ENCODE data around the gene ARHGAP10. TPM values are rescaled to one million over a fixed set of nuclear protein-coding genes. Genes with fewer than 3 reads are reported as not detected.

ARHGAP10 gene
- total RNA-seq, 1 donor from 2014 or later = 4.6 TPM

DNA sequence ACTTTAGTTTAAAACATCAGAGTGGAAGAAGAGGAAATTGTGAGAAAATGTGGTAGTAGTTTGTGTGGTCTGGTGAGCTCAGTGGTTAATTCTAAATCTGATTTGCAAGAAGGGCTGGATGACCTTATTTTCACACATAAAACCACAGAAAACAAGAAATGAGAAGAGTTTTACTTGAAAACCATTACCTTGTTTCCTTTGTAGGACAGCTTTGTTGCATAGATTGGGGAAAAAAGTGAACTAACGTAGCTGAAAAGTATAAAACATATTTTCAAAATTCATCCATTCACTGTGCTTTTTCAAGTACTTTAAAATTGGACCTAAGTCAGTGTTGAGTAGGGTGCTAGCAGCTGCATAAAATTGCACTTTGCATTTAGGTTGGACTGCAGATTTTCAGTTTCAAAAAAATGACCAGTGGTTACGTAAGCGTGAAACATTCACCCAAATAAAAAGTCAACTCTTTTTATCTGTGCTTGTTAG is 211.3 kb downstream of the ARHGAP10 start:
- no peaks in the 10 kb centered on the region for H3K9me3 Mint-ChIP-seq (ENCODE audit: unreplicated experiment)
- H3K27ac Mint-ChIP-seq (ENCODE audit: unreplicated experiment) = no peak overlapping the region
- no peak for DNase-seq (ENCODE audit: low spot score)
- no peaks in the 10 kb centered on the region for H3K4me1 Mint-ChIP-seq (ENCODE audit: unreplicated experiment)
- H3K27me3 Mint-ChIP-seq (ENCODE audit: unreplicated experiment) = no peaks in the 10 kb centered on the region
- H3K36me3 Mint-ChIP-seq (ENCODE audit: low read depth, unreplicated experiment) = no peaks in the 10 kb centered on the region
- no peak overlapping the region for H3K4me3 Mint-ChIP-seq (ENCODE audit: unreplicated experiment)
- TF ChIP-seq, protein P1, sequence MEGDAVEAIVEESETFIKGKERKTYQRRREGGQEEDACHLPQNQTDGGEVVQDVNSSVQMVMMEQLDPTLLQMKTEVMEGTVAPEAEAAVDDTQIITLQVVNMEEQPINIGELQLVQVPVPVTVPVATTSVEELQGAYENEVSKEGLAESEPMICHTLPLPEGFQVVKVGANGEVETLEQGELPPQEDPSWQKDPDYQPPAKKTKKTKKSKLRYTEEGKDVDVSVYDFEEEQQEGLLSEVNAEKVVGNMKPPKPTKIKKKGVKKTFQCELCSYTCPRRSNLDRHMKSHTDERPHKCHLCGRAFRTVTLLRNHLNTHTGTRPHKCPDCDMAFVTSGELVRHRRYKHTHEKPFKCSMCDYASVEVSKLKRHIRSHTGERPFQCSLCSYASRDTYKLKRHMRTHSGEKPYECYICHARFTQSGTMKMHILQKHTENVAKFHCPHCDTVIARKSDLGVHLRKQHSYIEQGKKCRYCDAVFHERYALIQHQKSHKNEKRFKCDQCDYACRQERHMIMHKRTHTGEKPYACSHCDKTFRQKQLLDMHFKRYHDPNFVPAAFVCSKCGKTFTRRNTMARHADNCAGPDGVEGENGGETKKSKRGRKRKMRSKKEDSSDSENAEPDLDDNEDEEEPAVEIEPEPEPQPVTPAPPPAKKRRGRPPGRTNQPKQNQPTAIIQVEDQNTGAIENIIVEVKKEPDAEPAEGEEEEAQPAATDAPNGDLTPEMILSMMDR (IDR thresholded peaks at IDR 0.05; ENCODE audit: unreplicated experiment) = no peak

DNA sequence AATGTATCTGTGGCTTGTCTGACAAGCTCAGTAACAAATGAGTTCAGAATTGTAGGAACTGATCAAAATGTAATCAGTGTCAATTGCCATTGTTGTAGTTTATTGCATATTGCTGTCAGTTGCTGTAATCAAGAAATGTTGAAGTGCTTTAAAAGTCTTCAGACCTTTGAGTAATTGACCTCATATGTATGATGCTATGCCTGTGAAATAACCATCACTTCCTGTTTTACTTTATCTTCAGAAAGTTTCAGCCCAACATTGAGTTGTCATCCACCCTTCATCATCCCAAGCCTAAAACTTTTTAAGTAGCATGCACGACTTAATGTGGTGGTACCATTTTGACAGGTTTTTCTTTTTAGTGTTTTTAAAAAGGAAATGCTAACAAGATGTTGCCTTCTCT is 212.4 kb downstream of the ARHGAP10 start:
- Mint-ChIP-seq H3K9me3 (ENCODE audit: unreplicated experiment) (no peaks in the 10 kb centered on the region), H3K27me3 (ENCODE audit: unreplicated experiment) (no peaks in the 10 kb centered on the region), H3K4me1 (ENCODE audit: unreplicated experiment) (no peaks in the 10 kb centered on the region), H3K4me3 (ENCODE audit: unreplicated experiment) (no peak overlapping the region), H3K36me3 (ENCODE audit: low read depth, unreplicated experiment) (no peaks in the 10 kb centered on the region), H3K27ac (ENCODE audit: unreplicated experiment) (no peak overlapping the region)
- TF ChIP-seq, protein P1 (IDR thresholded peaks at IDR 0.05; ENCODE audit: unreplicated experiment) = no peak
- DNase-seq (ENCODE audit: low spot score) = no peak

DNA sequence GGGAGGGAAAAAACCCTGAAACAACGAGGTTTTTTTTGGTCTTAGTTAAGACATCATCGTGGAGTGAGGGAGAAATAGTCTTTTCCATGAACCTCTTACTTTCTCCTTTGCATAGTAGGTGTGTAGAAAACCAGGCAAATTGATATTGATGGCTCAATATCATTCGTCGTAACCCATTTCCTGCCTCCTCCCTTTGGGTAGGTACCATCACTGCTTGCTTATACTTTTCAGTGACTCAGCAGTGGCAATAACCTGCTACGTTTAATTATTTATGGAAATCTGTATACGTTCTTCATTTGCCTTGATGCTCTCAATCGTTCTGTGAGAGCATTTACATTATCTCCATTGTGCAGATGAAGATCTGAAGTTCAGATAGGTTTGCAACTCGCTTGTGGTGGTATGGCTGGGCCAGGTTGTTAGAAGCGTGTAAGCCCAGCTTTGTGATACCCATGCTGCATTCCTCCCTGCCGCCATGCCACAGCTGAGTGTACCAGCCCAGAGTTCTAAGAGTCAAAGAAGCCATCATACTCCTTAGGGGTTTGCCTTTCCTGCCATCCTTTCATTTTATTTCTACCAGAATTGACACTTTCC is 212.9 kb downstream of the ARHGAP10 start:
- Mint-ChIP-seq H3K4me3 (ENCODE audit: unreplicated experiment) (no peak overlapping the region), H3K4me1 (ENCODE audit: unreplicated experiment) (no peaks in the 10 kb centered on the region), H3K9me3 (ENCODE audit: unreplicated experiment) (no peaks in the 10 kb centered on the region), H3K36me3 (ENCODE audit: low read depth, unreplicated experiment) (no peaks in the 10 kb centered on the region), H3K27ac (ENCODE audit: unreplicated experiment) (no peak overlapping the region), H3K27me3 (ENCODE audit: unreplicated experiment) (no peaks in the 10 kb centered on the region)
- TF ChIP-seq, protein P1 (IDR thresholded peaks at IDR 0.05; ENCODE audit: unreplicated experiment) = no peak
- DNase-seq (ENCODE audit: low spot score) = no peak

DNA sequence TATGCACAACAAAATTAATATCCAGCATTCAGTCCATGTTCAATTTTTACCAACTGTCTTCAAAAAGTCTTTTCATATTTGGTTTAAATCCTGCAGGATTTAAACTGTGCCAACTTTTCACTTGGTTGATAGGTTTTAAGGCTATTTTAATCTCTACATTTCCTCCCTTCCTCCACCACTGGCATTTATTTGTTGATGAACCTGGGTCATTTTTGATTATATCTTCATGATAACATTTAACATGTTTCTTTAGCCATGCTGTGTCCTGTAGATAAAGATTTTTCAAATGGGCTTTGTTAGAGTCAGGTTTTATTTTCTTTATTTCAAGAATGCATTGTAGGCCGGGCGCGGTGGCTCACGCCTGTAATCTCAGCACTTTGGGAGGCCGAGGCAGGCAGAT is 216.4 kb downstream of the ARHGAP10 start:
- H3K27ac Mint-ChIP-seq (ENCODE audit: unreplicated experiment) = no peak overlapping the region

DNA sequence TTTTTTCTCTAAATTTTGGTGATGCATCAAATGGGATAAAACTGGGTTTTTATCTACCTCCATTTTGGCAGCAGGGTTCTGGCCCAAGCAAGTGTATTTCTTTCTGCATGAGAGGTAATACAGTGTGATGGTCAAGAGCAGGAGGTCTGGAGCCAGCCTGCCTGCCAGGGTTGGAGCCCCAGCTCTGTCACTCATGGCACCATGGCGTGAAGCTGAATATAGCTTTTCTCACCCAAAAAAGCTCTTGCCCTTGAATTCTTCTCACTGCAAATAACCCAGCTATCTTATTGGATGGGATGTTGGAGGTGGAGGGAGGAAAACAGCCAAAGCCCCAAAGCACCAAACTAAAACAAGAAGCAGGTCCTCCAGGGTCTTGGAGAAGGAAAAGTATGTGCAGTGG is 218.4 kb downstream of the ARHGAP10 start:
- no peak overlapping the region for H3K4me3 Mint-ChIP-seq (ENCODE audit: unreplicated experiment)
- H3K27ac Mint-ChIP-seq (ENCODE audit: unreplicated experiment) = no peak overlapping the region
- no peaks in the 10 kb centered on the region for H3K4me1 Mint-ChIP-seq (ENCODE audit: unreplicated experiment)
- peaks cover 2% of the 10 kb centered on the region for H3K27me3 Mint-ChIP-seq (ENCODE audit: unreplicated experiment)
- no peak for DNase-seq (ENCODE audit: low spot score)
- no peaks in the 10 kb centered on the region for H3K9me3 Mint-ChIP-seq (ENCODE audit: unreplicated experiment)
- no peaks in the 10 kb centered on the region for H3K36me3 Mint-ChIP-seq (ENCODE audit: low read depth, unreplicated experiment)
- TF ChIP-seq, protein P1 (IDR thresholded peaks at IDR 0.05; ENCODE audit: unreplicated experiment) = no peak

More for the DNA sequence above, 216.4 kb downstream of the ARHGAP10 start:
- TF ChIP-seq, protein P1 (IDR thresholded peaks at IDR 0.05; ENCODE audit: unreplicated experiment) = no peak
- no peaks in the 10 kb centered on the region for H3K4me1 Mint-ChIP-seq (ENCODE audit: unreplicated experiment)
- no peaks in the 10 kb centered on the region for H3K36me3 Mint-ChIP-seq (ENCODE audit: low read depth, unreplicated experiment)
- no peaks in the 10 kb centered on the region for H3K9me3 Mint-ChIP-seq (ENCODE audit: unreplicated experiment)
- DNase-seq (ENCODE audit: low spot score) = no peak
- peaks cover 2% of the 10 kb centered on the region for H3K27me3 Mint-ChIP-seq (ENCODE audit: unreplicated experiment)
- H3K4me3 Mint-ChIP-seq (ENCODE audit: unreplicated experiment) = no peak overlapping the region

Measured in endothelial cell (in vitro differentiated cells).